Panc1 (cell line): ENCODE measurements around the gene RBFOX1.

Source experiments
- POLR2AphosphoS5 ChIP-seq: IDR thresholded peaks from 2 replicates; pipeline ENCODE4 v1.6.1; 2012; ENCODE audit warnings: mild to moderate bottlenecking, low read depth, low read length, moderate library complexity
- TCF7L2 ChIP-seq: IDR thresholded peaks from 2 replicates; pipeline ENCODE4 v1.6.1; 2011; ENCODE audit warnings: mild to moderate bottlenecking, low read depth, low read length, inconsistent platforms
- TF ChIP-seq, protein P1 (sequence below): fragments of 450-650 bp; IDR thresholded peaks from 2 replicates; pipeline ENCODE4 v1.5.1; 2017; ENCODE audit warnings: mild to moderate bottlenecking
- TF ChIP-seq, protein P2 (sequence below), 2 experiments: IDR thresholded peaks; 2 replicates each; pipeline ENCODE4 v1.6.1; 2011 to 2012; ENCODE audit warnings: low read depth in 2 of 2, control low read depth in 1 of 2, low read length in 1 of 2, mild to moderate bottlenecking in 1 of 2, moderate library complexity in 1 of 2; ENCODE audit not compliant: insufficient read depth in 1 of 2

DNA sequence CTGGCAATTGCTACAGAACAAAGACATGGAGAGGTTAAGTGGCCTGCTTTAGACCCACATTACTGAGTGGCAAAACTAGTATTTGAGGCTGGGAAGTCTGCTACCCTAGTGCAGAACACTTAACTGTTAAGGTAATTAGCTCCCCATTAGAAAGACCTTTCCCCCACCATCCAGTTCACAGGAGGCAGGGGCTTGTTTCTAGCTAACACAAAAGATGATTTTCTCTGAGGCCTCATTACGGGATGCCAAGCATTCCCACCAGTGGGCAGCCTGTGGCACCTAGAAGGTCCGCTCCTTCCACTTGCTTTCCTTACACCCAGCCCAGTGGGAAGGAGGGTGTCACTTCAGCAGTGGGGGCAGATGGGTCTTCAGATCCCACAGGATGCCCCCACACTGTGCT lies 99.1 kb downstream of the RBFOX1 start:
- TF ChIP-seq, protein P1, sequence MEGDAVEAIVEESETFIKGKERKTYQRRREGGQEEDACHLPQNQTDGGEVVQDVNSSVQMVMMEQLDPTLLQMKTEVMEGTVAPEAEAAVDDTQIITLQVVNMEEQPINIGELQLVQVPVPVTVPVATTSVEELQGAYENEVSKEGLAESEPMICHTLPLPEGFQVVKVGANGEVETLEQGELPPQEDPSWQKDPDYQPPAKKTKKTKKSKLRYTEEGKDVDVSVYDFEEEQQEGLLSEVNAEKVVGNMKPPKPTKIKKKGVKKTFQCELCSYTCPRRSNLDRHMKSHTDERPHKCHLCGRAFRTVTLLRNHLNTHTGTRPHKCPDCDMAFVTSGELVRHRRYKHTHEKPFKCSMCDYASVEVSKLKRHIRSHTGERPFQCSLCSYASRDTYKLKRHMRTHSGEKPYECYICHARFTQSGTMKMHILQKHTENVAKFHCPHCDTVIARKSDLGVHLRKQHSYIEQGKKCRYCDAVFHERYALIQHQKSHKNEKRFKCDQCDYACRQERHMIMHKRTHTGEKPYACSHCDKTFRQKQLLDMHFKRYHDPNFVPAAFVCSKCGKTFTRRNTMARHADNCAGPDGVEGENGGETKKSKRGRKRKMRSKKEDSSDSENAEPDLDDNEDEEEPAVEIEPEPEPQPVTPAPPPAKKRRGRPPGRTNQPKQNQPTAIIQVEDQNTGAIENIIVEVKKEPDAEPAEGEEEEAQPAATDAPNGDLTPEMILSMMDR: no peak
- TF ChIP-seq POLR2AphosphoS5 (no peak), TCF7L2 (no peak)
- TF ChIP-seq, protein P2, sequence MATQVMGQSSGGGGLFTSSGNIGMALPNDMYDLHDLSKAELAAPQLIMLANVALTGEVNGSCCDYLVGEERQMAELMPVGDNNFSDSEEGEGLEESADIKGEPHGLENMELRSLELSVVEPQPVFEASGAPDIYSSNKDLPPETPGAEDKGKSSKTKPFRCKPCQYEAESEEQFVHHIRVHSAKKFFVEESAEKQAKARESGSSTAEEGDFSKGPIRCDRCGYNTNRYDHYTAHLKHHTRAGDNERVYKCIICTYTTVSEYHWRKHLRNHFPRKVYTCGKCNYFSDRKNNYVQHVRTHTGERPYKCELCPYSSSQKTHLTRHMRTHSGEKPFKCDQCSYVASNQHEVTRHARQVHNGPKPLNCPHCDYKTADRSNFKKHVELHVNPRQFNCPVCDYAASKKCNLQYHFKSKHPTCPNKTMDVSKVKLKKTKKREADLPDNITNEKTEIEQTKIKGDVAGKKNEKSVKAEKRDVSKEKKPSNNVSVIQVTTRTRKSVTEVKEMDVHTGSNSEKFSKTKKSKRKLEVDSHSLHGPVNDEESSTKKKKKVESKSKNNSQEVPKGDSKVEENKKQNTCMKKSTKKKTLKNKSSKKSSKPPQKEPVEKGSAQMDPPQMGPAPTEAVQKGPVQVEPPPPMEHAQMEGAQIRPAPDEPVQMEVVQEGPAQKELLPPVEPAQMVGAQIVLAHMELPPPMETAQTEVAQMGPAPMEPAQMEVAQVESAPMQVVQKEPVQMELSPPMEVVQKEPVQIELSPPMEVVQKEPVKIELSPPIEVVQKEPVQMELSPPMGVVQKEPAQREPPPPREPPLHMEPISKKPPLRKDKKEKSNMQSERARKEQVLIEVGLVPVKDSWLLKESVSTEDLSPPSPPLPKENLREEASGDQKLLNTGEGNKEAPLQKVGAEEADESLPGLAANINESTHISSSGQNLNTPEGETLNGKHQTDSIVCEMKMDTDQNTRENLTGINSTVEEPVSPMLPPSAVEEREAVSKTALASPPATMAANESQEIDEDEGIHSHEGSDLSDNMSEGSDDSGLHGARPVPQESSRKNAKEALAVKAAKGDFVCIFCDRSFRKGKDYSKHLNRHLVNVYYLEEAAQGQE (IDR thresholded peaks at IDR 0.05; ENCODE audit: insufficient read depth in 1 of 2, low read depth in 2 of 2, low read length in 1 of 2): no peak
